ENCODE measurements around the gene GFOD2.

GFOD2 gene

DNA sequence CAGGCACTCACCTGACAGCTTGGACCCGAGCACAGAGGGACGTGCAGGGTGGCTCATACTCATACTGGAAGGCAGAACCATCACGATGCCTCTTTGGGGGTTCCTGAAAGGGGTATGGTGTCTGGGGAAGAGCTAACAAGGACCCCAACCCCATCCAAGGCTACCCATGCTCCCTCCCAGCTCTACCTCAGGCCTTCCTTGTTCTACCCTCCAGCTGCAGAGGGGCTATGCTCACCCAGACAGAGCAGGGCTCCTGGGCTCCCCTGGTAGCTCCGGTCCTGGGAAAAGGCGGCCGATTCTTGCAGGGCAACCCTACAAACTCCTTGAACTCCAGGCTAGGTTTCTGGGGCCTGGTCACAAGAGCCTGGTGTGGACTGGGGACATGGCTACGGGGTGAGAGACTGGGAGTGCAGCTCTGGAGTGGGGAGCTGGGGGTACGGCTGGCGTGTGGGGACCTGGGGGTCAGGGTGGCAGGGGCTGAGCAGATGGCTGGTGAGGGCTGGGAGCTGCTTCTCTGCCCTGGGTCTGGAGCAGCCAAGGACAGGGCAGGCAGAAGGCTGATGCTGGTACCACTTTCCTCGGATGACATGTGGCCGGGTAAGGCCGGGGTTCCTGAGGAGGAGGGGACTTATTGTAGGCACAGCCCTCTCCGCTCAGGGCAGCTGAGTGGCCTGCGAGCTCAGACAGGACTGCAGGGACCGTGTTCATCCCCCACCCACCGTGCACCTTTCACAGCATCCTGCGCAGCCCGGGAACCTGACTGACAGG, 61.2 kb downstream of the GFOD2 start:
- no peak for DNase-seq (ENCODE audit: low spot score)

GRCh38 chr16:67657017-67657608, 62.0 kb downstream of the GFOD2 start:
- no peak for DNase-seq (ENCODE audit: low spot score)

DNA sequence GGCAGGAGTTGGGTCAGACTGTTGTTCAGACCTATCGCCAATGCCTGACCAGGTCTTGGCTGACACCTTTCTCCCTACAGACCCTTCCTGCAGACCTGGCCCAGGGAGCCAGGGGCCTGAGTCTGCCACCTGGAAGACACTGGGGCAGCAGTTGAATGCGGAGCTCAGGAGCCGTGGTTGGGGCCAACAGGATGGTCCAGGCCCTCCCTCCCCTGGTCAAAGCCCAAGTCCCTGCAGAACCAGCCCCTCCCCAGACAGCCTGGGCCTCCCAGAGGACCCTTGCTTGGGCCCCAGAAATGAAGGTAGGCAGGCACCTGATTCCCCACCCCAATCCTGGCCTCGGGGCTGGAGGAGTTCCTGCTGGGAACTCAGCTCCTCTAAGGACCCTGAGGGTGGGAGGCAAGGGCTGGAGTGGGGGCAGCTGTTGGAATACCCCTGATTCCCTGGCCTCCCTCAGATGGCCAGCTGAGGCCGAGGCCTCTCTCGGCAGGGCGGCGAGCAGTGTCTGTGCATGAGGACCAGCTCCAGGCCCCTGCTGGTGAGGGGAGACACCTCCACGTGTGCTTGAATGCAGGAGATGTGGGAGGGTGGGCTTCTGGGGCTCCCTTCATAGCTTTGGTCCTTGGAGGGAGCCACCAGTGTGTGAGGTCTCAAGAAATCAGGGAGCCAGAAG, 62.6 kb downstream of the GFOD2 start:
- DNase-seq (ENCODE audit: low spot score) = no peak

- no peak for DNase-seq (ENCODE audit: low spot score)
Measured at GRCh38 chr16:67655363-67655762, 63.8 kb downstream of the GFOD2 start.

GRCh38 chr16:67654403-67654911, 64.7 kb downstream of the GFOD2 start:
- DNase-seq (ENCODE audit: low spot score) = no peak

GRCh38 chr16:67653789-67654402, 65.2 kb downstream of the GFOD2 start:
- DNase-seq (ENCODE audit: low spot score) = no peak

GRCh38 chr16:67653128-67653788, 65.9 kb downstream of the GFOD2 start:
- peak; percentile 63 for DNase-seq (ENCODE audit: low spot score)

- DNase-seq (ENCODE audit: low spot score) = peak; percentile 74
Measured at GRCh38 chr16:67652578-67653127, 66.5 kb downstream of the GFOD2 start.

- DNase-seq (ENCODE audit: low spot score) = no peak
Measured at GRCh38 chr16:67651847-67652246, 67.3 kb downstream of the GFOD2 start.

- DNase-seq (ENCODE audit: low spot score) = peak; percentile 45
Measured at GRCh38 chr16:67651039-67651438, 68.1 kb downstream of the GFOD2 start.

GRCh38 chr16:67650023-67650422, 69.1 kb downstream of the GFOD2 start:
- no peak for DNase-seq (ENCODE audit: low spot score)

DNA sequence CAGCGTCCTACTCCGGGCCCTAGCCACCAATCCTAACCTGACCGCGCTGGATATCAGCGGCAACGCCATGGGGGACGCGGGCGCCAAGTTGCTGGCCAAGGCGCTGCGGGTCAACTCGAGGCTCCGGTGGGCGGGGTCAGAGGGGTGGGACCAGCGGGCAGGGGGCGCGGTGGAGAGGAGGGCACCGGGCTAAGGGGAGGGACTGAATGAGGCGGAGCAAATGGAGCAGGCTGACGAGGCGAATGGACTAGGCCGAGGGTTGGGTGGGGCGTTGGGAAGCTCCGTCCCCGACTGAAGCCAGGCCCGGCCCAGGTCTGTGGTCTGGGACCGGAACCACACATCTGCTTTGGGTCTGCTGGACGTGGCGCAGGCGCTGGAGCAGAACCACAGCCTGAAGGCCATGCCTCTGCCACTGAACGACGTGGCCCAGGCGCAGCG, 69.6 kb downstream of the GFOD2 start:
- DNase-seq (ENCODE audit: low spot score) = peak; percentile 90

DNA sequence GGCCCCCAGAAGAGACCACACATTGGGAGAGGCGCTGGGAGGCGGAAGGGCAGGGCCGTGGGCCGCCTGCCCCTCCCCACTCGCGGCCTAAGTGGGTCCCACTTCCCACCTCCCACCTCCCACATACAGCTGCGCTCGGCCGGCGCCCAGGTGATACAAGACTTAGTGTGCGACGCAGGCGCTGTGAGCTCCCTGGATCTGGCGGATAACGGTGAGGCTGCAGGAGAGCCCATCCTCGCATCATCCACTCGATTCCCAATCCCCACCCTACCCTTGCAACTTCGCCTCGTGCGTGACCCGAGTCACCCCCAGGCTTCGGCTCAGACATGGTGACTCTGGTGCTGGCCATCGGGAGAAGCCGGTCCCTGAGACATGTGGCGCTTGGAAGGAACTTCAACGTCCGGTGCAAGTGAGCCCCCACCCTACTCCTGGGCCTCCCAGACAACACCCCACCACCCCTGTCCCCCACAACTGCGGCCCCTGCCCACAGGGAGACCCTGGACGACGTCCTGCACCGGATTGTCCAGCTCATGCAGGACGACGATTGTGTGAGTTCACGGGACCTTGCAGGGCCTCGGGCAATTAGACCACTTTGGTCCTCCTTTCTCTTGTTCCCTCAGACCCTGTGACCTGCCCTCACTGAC, 70.2 kb downstream of the GFOD2 start:
- peak; percentile 58 for DNase-seq (ENCODE audit: low spot score)

DNA sequence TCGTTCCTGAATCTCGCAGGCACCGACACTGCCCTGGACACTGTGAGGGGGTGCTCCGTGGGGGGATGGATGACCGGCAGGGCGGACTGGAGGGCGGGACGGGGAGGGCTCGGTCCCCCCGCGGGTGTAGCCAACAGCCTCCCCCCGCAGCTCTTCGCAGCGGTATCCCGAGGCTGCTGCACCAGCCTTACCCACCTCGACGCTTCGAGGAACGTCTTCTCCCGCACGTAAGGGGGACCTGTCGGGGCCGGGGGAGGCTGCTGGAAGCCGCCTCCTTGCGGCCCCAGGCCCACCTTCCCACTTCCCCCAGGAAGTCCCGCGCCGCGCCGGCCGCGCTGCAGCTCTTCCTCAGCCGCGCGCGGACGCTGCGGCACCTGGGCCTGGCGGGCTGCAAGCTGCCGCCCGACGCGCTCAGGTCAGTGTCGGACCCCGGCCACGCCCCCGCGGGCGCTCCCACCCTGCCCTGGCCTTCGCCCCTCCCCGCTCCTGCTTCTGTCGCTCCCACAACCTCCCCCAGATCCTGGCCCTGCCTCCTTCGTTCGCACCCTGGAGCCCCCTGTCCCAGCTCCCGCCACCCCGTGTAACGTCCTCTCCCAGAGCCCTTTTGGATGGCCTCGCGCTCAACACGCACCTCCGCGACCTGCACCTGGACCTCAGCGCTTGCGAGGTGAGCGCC, 70.9 kb downstream of the GFOD2 start:
- DNase-seq (ENCODE audit: low spot score) = no peak

DNA sequence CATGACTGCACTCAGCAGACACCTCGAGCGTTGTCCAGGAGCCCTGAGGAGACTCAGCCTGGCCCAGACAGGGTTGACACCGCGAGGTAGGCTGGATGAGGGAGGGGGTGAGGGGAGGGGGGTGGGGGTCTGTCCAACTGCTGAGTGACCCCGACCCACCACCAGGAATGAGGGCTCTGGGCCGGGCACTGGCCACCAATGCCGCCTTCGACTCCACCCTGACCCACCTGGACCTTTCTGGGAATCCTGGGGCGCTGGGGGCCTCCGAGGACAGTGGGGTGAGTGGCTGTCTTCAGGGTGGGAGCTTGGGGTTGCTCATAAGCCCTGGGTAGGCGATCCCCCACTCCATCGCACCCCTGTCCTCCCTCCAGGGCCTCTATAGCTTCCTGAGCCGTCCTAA, 71.4 kb downstream of the GFOD2 start:
- DNase-seq (ENCODE audit: low spot score) = no peak

- no peak for DNase-seq (ENCODE audit: low spot score)
Measured at GRCh38 chr16:67647111-67647651, 71.9 kb downstream of the GFOD2 start.

DNA sequence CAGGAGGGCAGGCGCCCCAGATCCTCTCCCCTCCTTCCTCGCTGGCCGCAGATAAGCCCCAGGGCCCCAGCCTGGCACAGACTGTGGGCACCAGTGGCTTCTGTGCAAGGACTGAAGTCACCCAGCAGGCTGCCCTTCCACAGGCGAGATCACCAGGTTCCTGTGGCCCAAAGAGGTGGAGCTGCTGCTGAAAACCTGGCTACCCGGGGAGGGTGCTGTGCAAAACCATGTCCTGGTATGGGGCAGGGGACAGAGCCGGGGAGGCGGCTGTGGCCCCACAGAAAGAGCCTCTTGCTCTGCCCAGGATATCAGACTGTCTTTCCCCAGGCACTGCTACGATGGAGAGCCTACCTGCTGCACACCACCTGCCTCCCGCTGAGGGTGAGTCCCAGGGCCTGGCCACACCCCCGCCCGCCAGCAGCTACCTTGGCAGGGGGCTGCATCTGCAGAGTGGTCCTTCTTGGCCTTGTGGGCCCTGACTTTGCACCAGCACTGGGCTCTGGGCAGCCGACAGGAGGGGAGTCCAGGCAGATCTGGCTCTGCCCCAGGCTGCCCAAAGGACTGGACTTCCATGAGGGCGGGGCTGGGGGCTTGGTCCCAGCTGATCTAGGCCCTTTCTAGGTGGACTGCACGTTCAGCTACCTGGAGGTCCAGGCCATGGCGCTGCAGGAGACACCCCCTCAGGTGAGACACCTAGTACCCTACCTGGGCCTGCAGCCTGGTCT, 73.6 kb downstream of the GFOD2 start:
- peak; percentile 48 for DNase-seq (ENCODE audit: low spot score)

GRCh38 chr16:67644038-67644437, 75.1 kb downstream of the GFOD2 start:
- no peak for DNase-seq (ENCODE audit: low spot score)

All from ecto neural progenitor cell (in vitro differentiated cells).